Sigmoid colon (tissue), 3 donors: ENCODE data around the gene STPG1.

Experiments
- CTCF ChIP-seq, 4 experiments: fragments of 450-650 bp in 3 of 4; fragments of 200-600 bp in 1 of 4; IDR thresholded peaks; one replicate each; pipeline ENCODE4 v1.5.1; 2016 to 2019; ENCODE audit warnings: antibody characterized with exemption in 4 of 4, mild to moderate bottlenecking in 3 of 4, moderate library complexity in 2 of 4
- POLR2A ChIP-seq, 2 donors: fragments of 450-650 bp; IDR thresholded peaks; one replicate each; pipeline ENCODE4 v1.6.1; 2016; ENCODE audit warnings: antibody characterized with exemption in 2 of 2, mild to moderate bottlenecking in 2 of 2, moderate library complexity in 2 of 2

GRCh38 chr1:24309762-24310485, 103.7 kb downstream of the STPG1 start:
- TF ChIP-seq POLR2A (IDR thresholded peaks at IDR 0.05) (no peak), CTCF (IDR thresholded peaks at IDR 0.05) (no peak)
